Vagina (tissue), 2 donors: ENCODE results near the gene ZNF804A. TPM values are rescaled to one million over a fixed set of nuclear protein-coding genes. Genes with fewer than 3 reads are reported as not detected.

ENCODE experiments used
- DNase-seq, 2 donors: peaks; one replicate each; pipeline ENCODE4 v3.0.0-alpha.2; 2017; ENCODE audit errors: extremely low spot score in 2 of 2
- H3K27ac ChIP-seq: fragments of 200-600 bp; sonication (generic); one replicate; pipeline ENCODE4 v1.5.1; 2019
- H3K27me3 ChIP-seq: fragments of 200-600 bp; sonication (generic); one replicate; pipeline ENCODE4 v1.5.1; 2019
- H3K36me3 ChIP-seq, 2 donors: fragments of 200-600 bp; sonication (generic); one replicate each; pipeline ENCODE4 v1.5.1; 2017 to 2019
- H3K4me1 ChIP-seq: fragments of 200-600 bp; sonication (generic); one replicate; pipeline ENCODE4 v1.5.1; 2019
- H3K4me3 ChIP-seq, 2 donors: fragments of 200-600 bp; sonication (generic); 1 replicate in 1 of 2; 2 replicates in 1 of 2; pipeline ENCODE4 v1.5.1; 2016 to 2019
- H3K9me3 ChIP-seq: fragments of 200-600 bp; sonication (generic); one replicate; pipeline ENCODE4 v1.5.1; 2019
- CTCF ChIP-seq, 3 experiments: fragments of 450-650 bp in 2 of 3; fragments of 200-600 bp in 1 of 3; sonication (generic) in 1 of 3; IDR thresholded peaks; one replicate each; pipeline ENCODE4 v1.5.1; 2017 to 2019; ENCODE audit warnings: antibody characterized with exemption in 3 of 3, mild to moderate bottlenecking in 2 of 3, moderate library complexity in 2 of 3
- POLR2A ChIP-seq, 2 donors: fragments of 450-650 bp; IDR thresholded peaks; one replicate each; pipeline ENCODE4 v1.6.1; 2017; ENCODE audit warnings: antibody characterized with exemption in 2 of 2, mild to moderate bottlenecking in 2 of 2, moderate library complexity in 2 of 2
- POLR2AphosphoS5 ChIP-seq, 2 donors: sonication (generic); formaldehyde crosslinking; IDR thresholded peaks; one replicate each; pipeline ENCODE4 v1.9.0; 2017; ENCODE audit warnings: antibody characterized with exemption in 2 of 2, mild to moderate bottlenecking in 2 of 2, low read depth in 1 of 2; ENCODE audit not compliant: insufficient read depth in 1 of 2
- intact Hi-C: fragments of 100-400 bp; cut with DNase I; formaldehyde crosslinking; loops from one replicate; pipeline ENCODE4 v1.15.1; 2023
- total RNA-seq: library from RNA; depleted of rRNA; stranded (reverse); fragments of >200 nt; gene quantifications from one replicate; pipeline ENCODE4 v1.2.3, GENCODE V29; 2016

The ZNF804A gene
- total RNA-seq, 1 donor from 2014 or later: 1.2 TPM

GRCh38 chr2:184730288-184730687, 132.0 kb downstream of the ZNF804A start:
- H3K27me3 ChIP-seq: no peaks in the 10 kb centered on the region
- intact Hi-C loops: no loop called here
- no peak for DNase-seq
- H3K27ac ChIP-seq: no peak overlapping the region
- no peaks in the 10 kb centered on the region for H3K36me3 ChIP-seq
- no peaks in the 10 kb centered on the region for H3K4me1 ChIP-seq
- no peaks in the 10 kb centered on the region for H3K9me3 ChIP-seq
- H3K4me3 ChIP-seq: no peak overlapping the region
- no peak for TF ChIP-seq POLR2A (IDR thresholded peaks at IDR 0.05)
- TF ChIP-seq POLR2AphosphoS5 (IDR thresholded peaks at IDR 0.05; ENCODE audit: insufficient read depth in 1 of 2, low read depth in 1 of 2): no peak
- no peak for TF ChIP-seq CTCF (IDR thresholded peaks at IDR 0.05)

GRCh38 chr2:184734338-184734737, 136.0 kb downstream of the ZNF804A start:
- Histone ChIP-seq H3K27ac (no peak overlapping the region), H3K9me3 (no peaks in the 10 kb centered on the region), H3K27me3 (no peaks in the 10 kb centered on the region), H3K4me3 (no peak overlapping the region), H3K4me1 (no peaks in the 10 kb centered on the region), H3K36me3 (no peaks in the 10 kb centered on the region)
- no peak for TF ChIP-seq POLR2A (IDR thresholded peaks at IDR 0.05)
- TF ChIP-seq POLR2AphosphoS5 (IDR thresholded peaks at IDR 0.05; ENCODE audit: insufficient read depth in 1 of 2, low read depth in 1 of 2): no peak
- TF ChIP-seq CTCF (IDR thresholded peaks at IDR 0.05): no peak
- DNase-seq: no peak
- intact Hi-C loops: no loop called here

GRCh38 chr2:184735611-184736010, 137.3 kb downstream of the ZNF804A start:
- H3K36me3 ChIP-seq: no peaks in the 10 kb centered on the region
- no peak overlapping the region for H3K27ac ChIP-seq
- H3K27me3 ChIP-seq: no peaks in the 10 kb centered on the region
- intact Hi-C loops: no loop called here
- DNase-seq: no peak
- H3K4me1 ChIP-seq: no peaks in the 10 kb centered on the region
- no peak overlapping the region for H3K4me3 ChIP-seq
- H3K9me3 ChIP-seq: no peaks in the 10 kb centered on the region
- TF ChIP-seq CTCF (IDR thresholded peaks at IDR 0.05): no peak
- no peak for TF ChIP-seq POLR2A (IDR thresholded peaks at IDR 0.05)
- TF ChIP-seq POLR2AphosphoS5 (IDR thresholded peaks at IDR 0.05; ENCODE audit: insufficient read depth in 1 of 2, low read depth in 1 of 2): no peak

- H3K27ac ChIP-seq: no peak overlapping the region
- H3K36me3 ChIP-seq: no peaks in the 10 kb centered on the region
- no peaks in the 10 kb centered on the region for H3K27me3 ChIP-seq
- intact Hi-C loops: no loop called here
- DNase-seq: no peak
- H3K4me3 ChIP-seq: no peak overlapping the region
- no peaks in the 10 kb centered on the region for H3K4me1 ChIP-seq
- TF ChIP-seq POLR2AphosphoS5 (IDR thresholded peaks at IDR 0.05; ENCODE audit: insufficient read depth in 1 of 2, low read depth in 1 of 2) (no peak), CTCF (IDR thresholded peaks at IDR 0.05) (no peak), POLR2A (IDR thresholded peaks at IDR 0.05) (no peak)
- H3K9me3 ChIP-seq: no peaks in the 10 kb centered on the region
Measured at GRCh38 chr2:184743096-184743495, 144.8 kb downstream of the ZNF804A start.

GRCh38 chr2:184756161-184756560, 157.8 kb downstream of the ZNF804A start:
- DNase-seq: no peak
- intact Hi-C loops: no loop called here
- Histone ChIP-seq H3K4me1 (no peaks in the 10 kb centered on the region), H3K27me3 (no peaks in the 10 kb centered on the region), H3K27ac (no peak overlapping the region), H3K9me3 (no peaks in the 10 kb centered on the region), H3K4me3 (no peak overlapping the region), H3K36me3 (no peaks in the 10 kb centered on the region)
- TF ChIP-seq CTCF (IDR thresholded peaks at IDR 0.05): no peak
- TF ChIP-seq POLR2A (IDR thresholded peaks at IDR 0.05): no peak
- no peak for TF ChIP-seq POLR2AphosphoS5 (IDR thresholded peaks at IDR 0.05; ENCODE audit: insufficient read depth in 1 of 2, low read depth in 1 of 2)
